GM20000 (cell line): Measurements from ENCODE around the gene ZNF664.
"Not testable (repeated sequence)": the region's sequence is repeated elsewhere in the genome, so short reads cannot be mapped to it uniquely, and the experiment has no call there.

Source experiments
- DNase-seq: peaks from one replicate; pipeline ENCODE4 v3.0.0; 2012; ENCODE audit warnings: low spot score
- CTCF ChIP-seq: IDR thresholded peaks from 2 replicates; pipeline ENCODE4 v1.5.1; 2012; ENCODE audit warnings: mild to moderate bottlenecking, control low read depth; ENCODE audit errors: extremely low read depth, missing control alignments

ZNF664 gene

GRCh38 chr12:123942911-123943648 lies 29.9 kb upstream of the ZNF664 start:
- no peak for DNase-seq
- no peak for TF ChIP-seq CTCF

- no peak for DNase-seq
- no peak for TF ChIP-seq CTCF
Measured at GRCh38 chr12:123943816-123944215, 29.2 kb upstream of the ZNF664 start.

DNA sequence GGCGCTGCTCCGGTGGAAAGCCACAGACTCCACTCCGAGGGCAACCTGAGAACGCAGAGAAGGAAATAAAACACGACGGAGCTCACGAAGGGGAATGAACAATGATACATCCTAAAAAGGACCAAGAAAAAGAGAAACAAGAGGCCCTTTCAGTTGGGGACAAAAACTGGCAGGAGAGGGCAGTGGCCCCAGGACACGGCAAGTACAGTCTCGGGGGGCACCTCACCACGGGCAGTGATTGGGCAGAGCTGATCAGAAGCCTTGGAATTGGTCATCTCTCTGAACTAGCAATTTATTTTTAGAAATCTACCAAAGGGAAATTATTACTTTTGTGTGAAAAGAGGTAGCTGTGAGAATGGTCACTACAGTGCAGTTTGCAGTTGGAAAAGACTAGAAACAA lies 28.3 kb upstream of the ZNF664 start:
- DNase-seq = no peak
- no peak for TF ChIP-seq CTCF

DNA sequence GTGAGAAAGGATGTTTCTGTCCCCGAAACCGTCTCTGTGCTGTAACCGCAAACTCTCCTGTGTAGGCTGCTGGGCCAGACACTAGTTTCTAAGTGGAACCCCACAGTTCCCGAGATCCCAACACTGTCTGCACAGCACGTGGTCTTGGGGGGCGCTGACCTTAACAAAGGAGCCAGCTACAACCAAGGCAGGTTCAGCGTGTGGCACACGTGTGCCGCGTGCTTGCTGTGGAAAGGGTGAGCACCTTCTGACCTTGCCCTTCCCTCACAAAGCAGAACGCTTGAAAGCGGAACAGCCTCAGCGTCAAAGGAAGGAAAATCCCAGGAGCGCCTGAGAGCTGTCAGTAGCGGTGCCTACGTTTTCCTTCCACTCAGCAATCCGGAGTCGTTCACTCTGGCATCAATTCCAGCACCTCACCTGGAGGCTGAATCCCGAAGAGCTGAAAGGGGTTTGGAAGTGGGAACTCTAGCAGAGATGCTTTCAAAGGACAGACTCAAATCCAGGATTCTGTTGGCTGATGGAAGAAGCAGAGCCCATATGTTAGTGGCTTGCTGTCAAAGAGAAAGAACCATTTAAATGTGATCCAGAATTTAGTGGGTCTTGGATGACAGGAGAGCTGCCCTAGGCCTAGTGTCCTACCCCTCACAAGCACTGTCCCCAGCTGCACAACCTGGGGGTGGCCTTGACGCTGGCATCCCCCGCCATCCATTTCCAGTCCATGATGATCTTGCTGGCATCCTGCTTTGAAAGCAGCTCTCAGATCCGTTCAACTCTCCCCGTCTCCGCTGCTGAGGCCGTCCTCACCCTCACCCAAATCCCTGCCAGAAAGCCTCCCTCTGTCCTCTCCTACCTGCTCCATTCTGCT lies 27.5 kb upstream of the ZNF664 start:
- TF ChIP-seq CTCF = no peak
- DNase-seq = no peak

GRCh38 chr12:123946152-123946515 lies 26.9 kb upstream of the ZNF664 start:
- DNase-seq = no peak
- no peak for TF ChIP-seq CTCF

DNA sequence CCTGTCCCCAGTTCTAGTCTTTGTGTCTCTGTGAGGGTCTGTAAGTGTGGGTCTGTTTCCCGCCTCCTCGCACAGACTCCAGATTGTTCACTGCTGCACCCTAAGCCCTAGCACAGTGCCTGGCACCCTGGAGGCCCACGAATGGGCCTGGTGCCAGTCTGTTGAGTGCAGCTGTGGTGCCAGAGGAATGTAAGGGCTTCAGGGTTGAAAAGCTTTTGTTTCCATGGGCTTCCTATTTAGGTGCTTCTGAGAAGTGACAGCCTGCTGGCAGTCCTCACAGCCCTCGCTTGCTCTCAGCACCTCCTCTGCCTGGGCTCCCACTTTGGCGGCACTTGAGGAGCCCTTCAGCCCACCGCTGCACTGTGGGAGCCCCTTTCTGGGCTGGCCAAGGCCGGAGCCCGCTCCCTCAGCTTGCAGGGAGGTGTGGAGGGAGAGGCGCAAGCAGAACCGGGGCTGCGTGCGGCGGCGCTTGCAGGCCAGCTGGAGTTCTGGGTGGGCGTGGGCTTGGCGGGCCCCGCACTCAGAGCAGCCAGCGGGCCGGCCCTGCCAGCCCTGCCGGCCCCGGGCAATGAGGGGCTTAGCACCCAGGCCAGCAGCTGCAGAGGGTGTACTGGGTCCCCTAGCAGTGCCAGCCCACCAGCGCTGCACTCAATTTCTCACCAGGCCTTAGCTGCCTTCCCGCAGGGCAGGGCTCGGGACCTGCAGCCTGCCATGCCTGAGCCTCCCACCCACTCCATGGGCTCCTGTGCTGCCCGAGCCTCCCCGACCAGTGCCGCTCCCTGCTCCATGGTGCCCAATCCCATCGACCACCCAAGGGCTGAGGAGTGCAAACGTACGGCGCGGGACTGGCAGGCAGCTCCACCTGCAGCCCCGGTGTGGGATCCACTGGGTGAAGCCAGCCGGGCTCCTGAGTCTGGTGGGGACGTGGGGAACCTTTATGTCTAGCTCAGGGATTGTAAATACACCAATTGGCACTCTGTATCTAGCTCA lies 26.2 kb upstream of the ZNF664 start:
- not testable (repeated sequence) for DNase-seq

DNA sequence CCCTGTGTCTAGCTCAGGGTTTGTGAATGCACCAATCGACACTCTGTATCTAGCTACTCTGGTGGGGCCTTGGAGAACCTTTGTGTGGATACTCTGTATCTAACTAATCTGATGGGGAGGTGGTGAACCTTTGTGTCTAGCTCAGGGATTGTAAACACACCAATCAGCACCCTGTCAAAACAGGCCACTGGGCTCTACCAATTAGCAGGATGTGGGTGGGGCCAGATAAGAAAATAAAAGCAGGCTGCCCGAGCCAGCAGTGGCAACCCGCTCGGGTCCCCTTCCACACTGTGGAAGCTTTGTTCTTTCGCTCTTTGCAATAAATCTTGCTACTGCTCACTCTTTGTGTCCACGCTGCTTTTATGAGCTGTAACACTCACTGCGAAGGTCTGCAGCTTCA lies 25.5 kb upstream of the ZNF664 start:
- DNase-seq = not testable (repeated sequence)

- DNase-seq = no peak
- TF ChIP-seq CTCF = no peak
Measured at GRCh38 chr12:123948401-123948795, 24.6 kb upstream of the ZNF664 start.
